K562 (cell line): Measurements from ENCODE around the gene TRIM38. TPM values are rescaled to one million over a fixed set of nuclear protein-coding genes. Genes with fewer than 3 reads are reported as not detected.

ENCODE experiments used
- ADNP ChIP-seq: fragments of 200-800 bp; sonication (Bioruptor generic); IDR thresholded peaks from 2 replicates; pipeline ENCODE4 v1.6.1; 2016; ENCODE audit warnings: missing genetic modification characterization, missing compliant biosample characterization
- BCOR ChIP-seq: fragments of 450-650 bp; IDR thresholded peaks from 2 replicates; pipeline ENCODE4 v1.6.1; 2016
- BRF1 ChIP-seq: IDR thresholded peaks from 3 replicates; pipeline ENCODE4 v1.6.1; 2011; ENCODE audit warnings: borderline replicate concordance, mild to moderate bottlenecking; ENCODE audit not compliant: insufficient read length; ENCODE audit errors: extremely low read depth
- CBX2 ChIP-seq: fragments of 200-600 bp; sonication (generic); IDR thresholded peaks from one replicate; pipeline ENCODE4 v1.6.1; 2012; ENCODE audit warnings: mild to moderate bottlenecking, low read length, inconsistent platforms; ENCODE audit not compliant: insufficient read depth, poor library complexity, severe bottlenecking
- CGGBP1 ChIP-seq: fragments of 250-450 bp; sonication (Bioruptor Pico); IDR thresholded peaks from 2 replicates; pipeline ENCODE4 v1.9.0; 2021; ENCODE audit warnings: mild to moderate bottlenecking
- ELF1 ChIP-seq: fragments of 200-800 bp; sonication (Bioruptor generic); IDR thresholded peaks from 2 replicates; pipeline ENCODE4 v1.6.1; 2016; ENCODE audit warnings: missing genetic modification characterization, missing compliant biosample characterization
- ELF4 ChIP-seq: fragments of 450-650 bp; formaldehyde crosslinking; IDR thresholded peaks from 2 replicates; pipeline ENCODE4 v1.4.0; 2022; ENCODE audit warnings: missing genetic modification characterization
- FOXK1 ChIP-seq: sonication (generic); formaldehyde crosslinking; IDR thresholded peaks from 2 replicates; pipeline ENCODE4 v1.8.0; 2022; ENCODE audit warnings: missing genetic modification reagents, mild to moderate bottlenecking, borderline replicate concordance
- HDAC6 ChIP-seq: IDR thresholded peaks from 2 replicates; pipeline ENCODE4 v1.6.1; 2012; ENCODE audit warnings: low read depth, mild to moderate bottlenecking, control low read depth, inconsistent platforms, low read length, moderate library complexity
- HINFP ChIP-seq: fragments of 450-650 bp; conservative IDR thresholded peaks from 2 replicates; pipeline ENCODE4 v1.6.1; 2016; ENCODE audit warnings: missing genetic modification characterization, low read depth, mild to moderate bottlenecking, control low read depth, missing compliant biosample characterization
- HMGXB4 ChIP-seq: sonication (generic); formaldehyde crosslinking; IDR thresholded peaks from 2 replicates; pipeline ENCODE4 v1.8.1; 2023; ENCODE audit warnings: mild to moderate bottlenecking, missing genetic modification reagents
- KDM1A ChIP-seq, 2 experiments: fragments of 450-650 bp; IDR thresholded peaks; 2 replicates each; pipeline ENCODE4 v1.6.1; 2016; ENCODE audit warnings: mild to moderate bottlenecking in 2 of 2
- MCM3 ChIP-seq: fragments of 450-650 bp; IDR thresholded peaks from 2 replicates; pipeline ENCODE4 v1.6.1; 2016
- MXI1 ChIP-seq: IDR thresholded peaks from 2 replicates; pipeline ENCODE4 v1.6.1; 2011; ENCODE audit warnings: low read depth, mild to moderate bottlenecking, improper control_type of control experiment, low read length
- NR2C1 ChIP-seq, 2 experiments: fragments of 450-650 bp; IDR thresholded peaks; 2 replicates each; pipeline ENCODE4 v1.6.1; 2017; ENCODE audit warnings: mild to moderate bottlenecking in 2 of 2, antibody characterized with exemption in 1 of 2, inconsistent platforms in 1 of 2, missing compliant biosample characterization in 1 of 2, missing genetic modification characterization in 1 of 2
- PHF8 ChIP-seq: fragments of 200-600 bp; sonication (generic); IDR thresholded peaks from 2 replicates; pipeline ENCODE4 v1.6.1; 2012; ENCODE audit warnings: mixed run types, mild to moderate bottlenecking, inconsistent platforms, low read length, moderate library complexity, borderline replicate concordance
- RFX1 ChIP-seq: fragments of 450-650 bp; IDR thresholded peaks from 2 replicates; pipeline ENCODE4 v1.6.1; 2016; ENCODE audit warnings: mild to moderate bottlenecking, moderate library complexity
- SETDB1 ChIP-seq: IDR thresholded peaks from one replicate; pipeline ENCODE4 v1.6.1; 2012; ENCODE audit warnings: low read length, control low read depth, inconsistent platforms
- SIN3A ChIP-seq, 2 experiments: fragments of 150-350 bp in 1 of 2; IDR thresholded peaks; 2 replicates each; pipeline ENCODE4 v1.6.1; 2011 to 2016; ENCODE audit warnings: borderline replicate concordance in 2 of 2, low read depth in 2 of 2, low read length in 2 of 2, mild to moderate bottlenecking in 2 of 2, moderate library complexity in 2 of 2; ENCODE audit not compliant: control insufficient read depth in 1 of 2
- TCFL5 ChIP-seq: fragments of 250-450 bp; sonication (Bioruptor Pico); conservative IDR thresholded peaks from 2 replicates; pipeline ENCODE4 v1.6.1; 2021; ENCODE audit warnings: mild to moderate bottlenecking, moderate library complexity, matching md5 sums
- TEAD1 ChIP-seq, 2 experiments: fragments of 450-650 bp in 1 of 2; sonication (generic) in 1 of 2; formaldehyde crosslinking; IDR thresholded peaks; 2 replicates each; pipeline versions ENCODE4 v1.4.0 to v1.8.0; 2020 to 2022; ENCODE audit warnings: mild to moderate bottlenecking in 2 of 2, missing genetic modification reagents in 1 of 2
- TSC22D4 ChIP-seq: fragments of 450-650 bp; IDR thresholded peaks from 2 replicates; pipeline ENCODE4 v1.6.1; 2016; ENCODE audit warnings: missing genetic modification characterization, missing biosample characterization, control low read depth
- ZBTB12 ChIP-seq: fragments of 250-450 bp; sonication (Bioruptor Pico); IDR thresholded peaks from 2 replicates; pipeline ENCODE4 v1.4.0; 2020
- ZNF24 ChIP-seq: fragments of 450-650 bp; IDR thresholded peaks from 2 replicates; pipeline ENCODE4 v1.6.1; 2016
- ZNF583 ChIP-seq: fragments of 250-450 bp; sonication (Bioruptor Pico); IDR thresholded peaks from 2 replicates; pipeline ENCODE4 v1.4.0; 2020
- ZNF586 ChIP-seq: fragments of 450-650 bp; formaldehyde crosslinking; conservative IDR thresholded peaks from 2 replicates; pipeline ENCODE4 v1.4.0; 2020; ENCODE audit warnings: mild to moderate bottlenecking, moderate library complexity
- polyA plus RNA-seq, 8 experiments: library from polyadenylated mRNA; depleted of rRNA in 4 of 8; stranded (reverse) in 5 of 8; unstranded in 3 of 8; fragments of >200 nt; fragmentation: Nextera tagmentation in 2 of 8; fragmentation: Illumina TruSeq in 1 of 8; extraction: Ambion mirVana in 2 of 8; extraction: Trizol in 1 of 8; gene quantifications; 2 replicates each; pipeline versions ENCODE4 v1.2.1 to v1.2.3, GENCODE V29; 2011 to 2014; ENCODE audit warnings: inconsistent platforms in 1 of 8, missing spikeins in 1 of 8
- total RNA-seq, 7 experiments: library from RNA; depleted of rRNA in 6 of 7; stranded (reverse); fragments of >200 nt in 6 of 7; fragmentation: Illumina TruSeq in 2 of 7; extraction: Trizol in 2 of 7; gene quantifications; 2 replicates each; pipeline versions ENCODE4 v1.2.1 to v1.2.3, GENCODE V29; 2011 to 2021; ENCODE audit warnings: low replicate concordance in 1 of 7

Gene TRIM38
- total and polyA plus RNA-seq, 9 of the 15 experiments (the other 6 are each of a cell fraction or from before 2014, with no cell fraction given) = 1.7 to 6.7 (median 6.3) TPM

GRCh38 chr6:26028212-26028745 is 65.7 kb downstream of the TRIM38 start (continued):
- TF ChIP-seq TEAD1 (CRISPR knock-in tag; IDR thresholded peaks at IDR 0.05) = no peak
- no peak for TF ChIP-seq ELF1 (tag)
- no peak for TF ChIP-seq BCOR
- TF ChIP-seq SETDB1 = no peak
- 0 out of 4 replicates have a peak, but pooled peaks of 1 of the 2 experiments have one; percentile 66 for TF ChIP-seq SIN3A (IDR thresholded peaks at IDR 0.05; ENCODE audit: borderline replicate concordance in 2 of 2, control insufficient read depth in 1 of 2, low read depth in 2 of 2, low read length in 2 of 2)
- no peak for TF ChIP-seq TCFL5 (CRISPR knock-in tag)
- TF ChIP-seq RFX1 = no peak
- TF ChIP-seq ADNP = no peak
- TF ChIP-seq HINFP (tag) = 0 out of 2 replicates have a peak, but pooled peaks have one; percentile 23
- no peak for TF ChIP-seq MCM3
- no peak for TF ChIP-seq CBX2
- no peak for TF ChIP-seq BRF1
- TF ChIP-seq KDM1A (IDR thresholded peaks at IDR 0.05) = peak in 1 of 2 experiments; percentile 53; a peak in 1 of 4 replicates
- TF ChIP-seq PHF8 = no peak
- no peak for TF ChIP-seq FOXK1 (CRISPR knock-in tag)
- TF ChIP-seq ZNF586 (CRISPR knock-in tag) = 0 out of 2 replicates have a peak, but pooled peaks have one; percentile 46
- peak; percentile 9; the same call in 1 of the 2 replicates for TF ChIP-seq CGGBP1
- TF ChIP-seq NR2C1 (IDR thresholded peaks at IDR 0.05) = no peak
- TF ChIP-seq NR2C1 (tag; IDR thresholded peaks at IDR 0.05) = no peak
- no peak for TF ChIP-seq ZNF583 (CRISPR knock-in tag)
- no peak for TF ChIP-seq MXI1
- no peak for TF ChIP-seq ELF4 (CRISPR knock-in tag)
- no peak for TF ChIP-seq HDAC6
- TF ChIP-seq HMGXB4 (CRISPR knock-in tag) = no peak
- no peak for TF ChIP-seq ZBTB12 (CRISPR knock-in tag)
- no peak for TF ChIP-seq TSC22D4 (tag)
- no peak for TF ChIP-seq ZNF24
